Uterus (tissue), 4 donors: ENCODE measurements around the gene CACNA1C. TPM values are rescaled to one million over a fixed set of nuclear protein-coding genes. Genes with fewer than 3 reads are reported as not detected.

Experiments used
- DNase-seq, 2 donors: peaks; one replicate each; pipeline ENCODE4 v3.0.0-alpha.2; 2019 to 2020
- H3K27ac ChIP-seq, 2 donors: fragments of 200-600 bp; sonication (generic); 1 replicate in 1 of 2; 2 replicates in 1 of 2; pipeline ENCODE4 v1.5.1; 2016 to 2018
- H3K27me3 ChIP-seq, 2 donors: fragments of 200-600 bp; sonication (generic); one replicate each; pipeline ENCODE4 v1.5.1; 2018 to 2019; ENCODE audit warnings: control low read depth in 1 of 2
- H3K36me3 ChIP-seq, 2 donors: fragments of 200-600 bp; sonication (generic); one replicate each; pipeline ENCODE4 v1.5.1; 2019; ENCODE audit warnings: control low read depth in 1 of 2
- H3K4me1 ChIP-seq, 2 donors: fragments of 200-600 bp; sonication (generic); one replicate each; pipeline ENCODE4 v1.5.1; 2018 to 2019; ENCODE audit warnings: control low read depth in 1 of 2
- H3K4me3 ChIP-seq, 2 donors: fragments of 200-600 bp; sonication (generic); 1 replicate in 1 of 2; 2 replicates in 1 of 2; pipeline ENCODE4 v1.5.1; 2018 to 2019; ENCODE audit warnings: mild to moderate bottlenecking in 1 of 2
- H3K9me3 ChIP-seq, 2 donors: fragments of 200-600 bp; sonication (generic); one replicate each; pipeline ENCODE4 v1.5.1; 2019; ENCODE audit warnings: control low read depth in 1 of 2
- CTCF ChIP-seq, 4 experiments: fragments of 200-600 bp in 2 of 4; fragments of 450-650 bp in 2 of 4; sonication (generic) in 2 of 4; IDR thresholded peaks; one replicate each; pipeline ENCODE4 v1.5.1; 2016 to 2019; ENCODE audit warnings: antibody characterized with exemption in 4 of 4, mild to moderate bottlenecking in 2 of 4, moderate library complexity in 1 of 4
- POLR2A ChIP-seq, 2 donors: fragments of 450-650 bp; IDR thresholded peaks; one replicate each; pipeline ENCODE4 v1.6.1; 2016; ENCODE audit warnings: antibody characterized with exemption in 2 of 2, mild to moderate bottlenecking in 1 of 2, moderate library complexity in 1 of 2
- intact Hi-C: fragments of 100-400 bp; cut with DNase I; formaldehyde crosslinking; loops from one replicate; pipeline ENCODE4 v1.15.1; 2023; ENCODE audit warnings: low total_unique reads
- total RNA-seq, 4 donors: library from RNA; depleted of rRNA in 3 of 4; stranded (reverse); fragments of >200 nt in 3 of 4; gene quantifications; one replicate each; pipeline versions ENCODE4 v1.1.0 to v1.2.4, GENCODE V29; 2014 to 2023
- donor health status: DM: yes; HTN: yes; CAD: no.

Gene CACNA1C
- total RNA-seq, 4 donors from 2014 or later = 15.9 to 121 (median 32.1) TPM

- DNase-seq = no peak
- Histone ChIP-seq H3K4me1 (peaks cover 0 to 15% of the 10 kb centered on the region in 2 donors), H3K9me3 (no peaks in the 10 kb centered on the region), H3K36me3 (no peaks in the 10 kb centered on the region), H3K27me3 (no peaks in the 10 kb centered on the region), H3K4me3 (no peak overlapping the region), H3K27ac (no peak overlapping the region)
- TF ChIP-seq CTCF (IDR thresholded peaks at IDR 0.05) = no peak
- TF ChIP-seq POLR2A (IDR thresholded peaks at IDR 0.05) = no peak
- intact Hi-C loops = no loop called here
These were observed 341.2 kb downstream of the CACNA1C start for GRCh38 chr12:2393996-2394395.

- Histone ChIP-seq H3K4me3 (no peak overlapping the region), H3K9me3 (no peaks in the 10 kb centered on the region), H3K27ac (peak overlapping the region; percentile 61 to 62), H3K27me3 (no peaks in the 10 kb centered on the region), H3K4me1 (peaks cover 0 to 15% of the 10 kb centered on the region in 2 donors), H3K36me3 (no peaks in the 10 kb centered on the region)
- intact Hi-C loops = no loop called here
- TF ChIP-seq POLR2A (IDR thresholded peaks at IDR 0.05) = no peak
- TF ChIP-seq CTCF (IDR thresholded peaks at IDR 0.05) = peak; percentile 34 to 62 (median 46)
- DNase-seq = no peak
These were observed 342.7 kb downstream of the CACNA1C start for GRCh38 chr12:2395354-2395977.

GRCh38 chr12:2396448-2396871 is 343.7 kb downstream of the CACNA1C start:
- H3K4me3 ChIP-seq = no peak overlapping the region
- peak; percentile 47 to 64 for DNase-seq
- H3K9me3 ChIP-seq = no peaks in the 10 kb centered on the region
- H3K4me1 ChIP-seq = peaks cover 0 to 15% of the 10 kb centered on the region in 2 donors
- intact Hi-C loops = no loop called here
- peak overlapping the region; percentile 61 to 62 for H3K27ac ChIP-seq
- no peak for TF ChIP-seq POLR2A (IDR thresholded peaks at IDR 0.05)
- TF ChIP-seq CTCF (IDR thresholded peaks at IDR 0.05) = no peak
- no peaks in the 10 kb centered on the region for H3K27me3 ChIP-seq
- H3K36me3 ChIP-seq = no peaks in the 10 kb centered on the region

- Histone ChIP-seq H3K36me3 (no peaks in the 10 kb centered on the region), H3K4me1 (peaks cover 0 to 15% of the 10 kb centered on the region in 2 donors), H3K27ac (peak overlapping the region in 1 of 2 donors; percentile 61), H3K9me3 (no peaks in the 10 kb centered on the region), H3K27me3 (no peaks in the 10 kb centered on the region), H3K4me3 (no peak overlapping the region)
- intact Hi-C loops = no loop called here
- DNase-seq = no peak
- TF ChIP-seq CTCF (IDR thresholded peaks at IDR 0.05) (no peak), POLR2A (IDR thresholded peaks at IDR 0.05) (no peak)
These were observed 344.7 kb downstream of the CACNA1C start for GRCh38 chr12:2397356-2398045.

GRCh38 chr12:2401040-2401439 is 348.3 kb downstream of the CACNA1C start:
- no peaks in the 10 kb centered on the region for H3K9me3 ChIP-seq
- DNase-seq = no peak
- no peaks in the 10 kb centered on the region for H3K36me3 ChIP-seq
- intact Hi-C loops = no loop called here
- peak overlapping the region in 1 of 2 donors; percentile 21 for H3K27ac ChIP-seq
- H3K27me3 ChIP-seq = no peaks in the 10 kb centered on the region
- no peak overlapping the region for H3K4me3 ChIP-seq
- H3K4me1 ChIP-seq = peaks cover 0 to 12% of the 10 kb centered on the region in 2 donors
- TF ChIP-seq CTCF (IDR thresholded peaks at IDR 0.05) (no peak), POLR2A (IDR thresholded peaks at IDR 0.05) (no peak)
